Nephron progenitor cell (in vitro differentiated cells): Measurements from ENCODE around the gene RHOBTB3.

Experiments
- DNase-seq: peaks from one replicate; pipeline ENCODE4 v3.0.0; 2021
- H3K27ac Mint-ChIP-seq: 2 replicates; pipeline ENCODE4 v1.8.0; 2021; ENCODE audit warnings: mild to moderate bottlenecking, moderate library complexity, mixed read lengths
- H3K27me3 Mint-ChIP-seq: 2 replicates; pipeline ENCODE4 v1.8.0; 2021; ENCODE audit warnings: mild to moderate bottlenecking, low read depth, mixed read lengths; ENCODE audit not compliant: poor library complexity
- H3K36me3 Mint-ChIP-seq: 2 replicates; pipeline ENCODE4 v1.8.0; 2021; ENCODE audit warnings: low read depth, mixed read lengths
- H3K4me1 Mint-ChIP-seq: 2 replicates; pipeline ENCODE4 v1.8.0; 2021; ENCODE audit warnings: mixed read lengths
- H3K4me3 Mint-ChIP-seq: 2 replicates; pipeline ENCODE4 v1.8.0; 2021; ENCODE audit warnings: mild to moderate bottlenecking, moderate library complexity, mixed read lengths
- H3K9me3 Mint-ChIP-seq: 2 replicates; pipeline ENCODE4 v1.8.0; 2021; ENCODE audit warnings: mild to moderate bottlenecking, moderate library complexity, mixed read lengths
- CTCF ChIP-seq: fragments of 200-600 bp; sonication (generic); IDR thresholded peaks from 2 replicates; pipeline ENCODE4 v1.5.0; 2021; ENCODE audit warnings: antibody characterized with exemption

The RHOBTB3 gene

GRCh38 chr5:95842854-95843544, 111.9 kb downstream of the RHOBTB3 start:
- peaks cover 20% of the 10 kb centered on the region for H3K4me1 Mint-ChIP-seq
- H3K36me3 Mint-ChIP-seq, result no peaks in the 10 kb centered on the region
- TF ChIP-seq CTCF, result no peak
- no peaks in the 10 kb centered on the region for H3K9me3 Mint-ChIP-seq
- no peak for DNase-seq
- peaks cover 9% of the 10 kb centered on the region for H3K27me3 Mint-ChIP-seq
- no peak overlapping the region for H3K4me3 Mint-ChIP-seq
- H3K27ac Mint-ChIP-seq, result no peak overlapping the region

- TF ChIP-seq CTCF, result no peak
- peaks cover 9% of the 10 kb centered on the region for H3K27me3 Mint-ChIP-seq
- H3K4me1 Mint-ChIP-seq, result peaks cover 20% of the 10 kb centered on the region
- no peak for DNase-seq
- H3K36me3 Mint-ChIP-seq, result no peaks in the 10 kb centered on the region
- no peak overlapping the region for H3K27ac Mint-ChIP-seq
- no peak overlapping the region for H3K4me3 Mint-ChIP-seq
- H3K9me3 Mint-ChIP-seq, result no peaks in the 10 kb centered on the region
These were observed 112.6 kb downstream of the RHOBTB3 start for GRCh38 chr5:95843733-95844223.

- Mint-ChIP-seq H3K27me3 (peaks cover 5% of the 10 kb centered on the region), H3K9me3 (no peaks in the 10 kb centered on the region), H3K4me3 (no peak overlapping the region), H3K4me1 (peaks cover 22% of the 10 kb centered on the region), H3K27ac (no peak overlapping the region), H3K36me3 (no peaks in the 10 kb centered on the region)
- DNase-seq, result no peak
- no peak for TF ChIP-seq CTCF
These were observed 114.3 kb downstream of the RHOBTB3 start for GRCh38 chr5:95845391-95845790.
